Measurements from ENCODE around the gene RPS19.

- TF ChIP-seq CTCF (IDR thresholded peaks at IDR 0.05) (no peak), EP300 (IDR thresholded peaks at IDR 0.05) (no peak), POLR2A (IDR thresholded peaks at IDR 0.05; ENCODE audit: low read length) (no peak), HEYL (CRISPR knock-in tag; IDR thresholded peaks at IDR 0.05) (no peak), CHD4 (IDR thresholded peaks at IDR 0.05; ENCODE audit: borderline replicate concordance) (no peak), HES2 (IDR thresholded peaks at IDR 0.05) (no peak), SMC3 (IDR thresholded peaks at IDR 0.05) (no peak), NR3C1 (IDR thresholded peaks at IDR 0.05) (no peak), ZC3H11A (IDR thresholded peaks at IDR 0.05) (no peak)
These were observed 47.0 kb downstream of the RPS19 start for GRCh38 chr19:41906916-41907680.
